Right ventricle myocardium inferior (tissue), 1 donor: ENCODE data around the gene GPX2. TPM values are rescaled to one million over a fixed set of nuclear protein-coding genes. Genes with fewer than 3 reads are reported as not detected.

ENCODE experiments used
- ATAC-seq: fragments of 200-7000 bp; cut with Tn5 transposase; one replicate; pipeline ENCODE4 v1.9.1; 2020; ENCODE audit warnings: mild to moderate bottlenecking, moderate library complexity
- DNase-seq: peaks from one replicate; pipeline ENCODE4 v3.0.0; 2021; ENCODE audit errors: missing footprints
- intact Hi-C: fragments of 100-400 bp; cut with DNase I; formaldehyde crosslinking; loops from one replicate; pipeline ENCODE4 v1.11.0; 2022
- total RNA-seq: library from RNA; stranded (reverse); fragmentation: NEBNext Ultra II Directional; extraction: Animal tissue kit (Norgen Biotek cat#: 25700); gene quantifications from one replicate; pipeline ENCODE4 v1.2.1, GENCODE V29; 2021
- donor health status: DM: no; HTN: yes; CAD: no; lungs with severe emphysema.

GPX2 gene
- total RNA-seq, 1 donor from 2014 or later: not detected

DNA sequence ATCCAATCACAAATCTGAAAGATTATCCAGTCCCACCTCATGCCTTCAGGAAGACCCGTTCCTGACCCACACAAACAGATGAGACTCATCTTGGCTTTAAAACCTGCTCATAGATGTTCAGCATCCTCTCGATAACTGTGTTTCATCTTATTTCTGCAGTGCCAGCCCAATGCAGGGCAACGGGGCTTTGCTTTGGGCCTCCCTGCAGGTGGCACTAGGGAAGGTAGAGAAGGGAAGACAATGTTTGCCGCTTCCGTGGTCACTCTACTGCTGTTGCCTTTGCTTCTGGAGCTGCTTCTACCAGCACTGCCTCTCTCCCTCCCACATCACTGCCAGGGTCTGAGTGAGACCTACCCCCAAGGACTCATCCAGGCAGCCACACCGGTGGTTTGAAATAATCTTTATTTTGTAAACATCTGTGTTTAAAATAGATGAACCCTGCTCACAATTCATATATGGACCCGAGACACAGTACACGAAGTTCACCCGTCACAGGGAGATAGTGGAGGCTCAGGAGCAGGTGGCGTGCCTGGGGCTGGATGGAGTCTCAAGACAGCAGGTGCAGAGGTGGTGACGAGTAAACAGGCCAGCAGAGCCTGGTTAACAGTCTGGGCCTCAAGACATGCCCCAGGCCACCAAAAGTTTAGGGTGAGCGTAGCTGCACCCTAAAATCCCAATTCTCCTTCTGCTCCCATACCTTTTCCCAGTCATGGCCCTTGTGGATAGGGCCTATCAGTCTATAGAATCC, 3.1 kb upstream of the GPX2 start:
- DNase-seq: no peak
- intact Hi-C loops: no loop called here
- no peak for ATAC-seq

DNA sequence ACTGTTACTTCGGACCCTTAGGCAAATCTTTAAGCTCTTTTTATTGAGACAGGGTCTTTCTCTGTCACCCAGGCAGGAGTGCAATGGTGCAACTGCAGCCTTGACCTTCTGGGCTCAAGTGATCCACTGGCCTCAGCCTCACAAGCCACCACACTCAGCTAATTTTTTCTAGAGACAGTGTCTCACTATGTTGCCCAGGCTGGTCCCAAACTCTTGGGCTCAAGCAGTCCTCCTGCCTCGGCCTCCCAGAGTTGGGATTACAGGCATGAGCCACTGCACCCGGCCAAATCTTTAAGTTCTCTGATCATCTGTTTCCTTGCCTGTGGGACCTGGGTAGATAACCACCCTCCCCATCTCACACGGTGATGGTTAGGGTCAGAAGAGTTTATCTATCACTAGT, 2.3 kb upstream of the GPX2 start:
- intact Hi-C loops: no loop called here
- ATAC-seq (no peak), DNase-seq (no peak)

DNA sequence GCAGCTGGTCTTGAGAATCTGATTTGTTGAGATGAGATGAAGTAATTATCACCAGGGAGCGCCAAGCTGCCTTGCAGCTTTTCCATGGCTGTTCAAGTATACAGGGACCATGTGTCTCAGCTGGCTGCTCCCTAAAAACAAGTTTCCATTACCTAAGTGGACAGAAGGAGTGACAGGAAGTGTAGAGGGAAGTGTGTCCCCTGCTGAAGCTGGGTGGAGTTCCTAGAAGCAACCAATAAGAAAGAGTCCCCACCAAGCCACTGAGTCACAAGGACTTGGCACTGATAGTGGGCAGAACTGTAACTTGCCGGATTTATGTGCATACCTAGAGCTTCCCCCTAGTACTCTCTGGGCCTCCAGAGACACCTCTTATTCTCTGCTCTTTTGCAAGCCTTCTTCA, 1.5 kb upstream of the GPX2 start:
- intact Hi-C loops: no loop called here
- ATAC-seq (peak; percentile 17), DNase-seq (no peak)

DNA sequence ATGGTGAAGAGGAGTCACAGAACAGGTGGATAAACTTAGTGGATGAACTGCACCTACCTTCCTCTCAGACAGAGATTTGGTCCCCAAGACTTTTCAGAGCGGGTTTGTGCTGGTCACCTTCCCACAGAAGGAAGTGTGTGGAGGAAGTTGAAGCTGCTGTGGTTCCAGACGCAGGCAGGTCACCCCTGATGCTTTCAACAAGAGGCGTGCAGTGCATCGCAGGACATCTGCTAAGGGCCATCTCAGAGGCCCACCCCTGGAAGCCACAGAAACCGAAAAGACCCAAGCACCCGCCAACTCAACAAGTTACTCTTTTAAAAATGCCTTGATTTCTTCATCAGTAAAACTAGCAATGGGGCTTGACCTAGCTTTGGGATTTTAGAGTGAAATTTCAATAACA, 1.0 kb upstream of the GPX2 start:
- ATAC-seq (no peak), DNase-seq (no peak)
- intact Hi-C loops: no loop called here

DNA sequence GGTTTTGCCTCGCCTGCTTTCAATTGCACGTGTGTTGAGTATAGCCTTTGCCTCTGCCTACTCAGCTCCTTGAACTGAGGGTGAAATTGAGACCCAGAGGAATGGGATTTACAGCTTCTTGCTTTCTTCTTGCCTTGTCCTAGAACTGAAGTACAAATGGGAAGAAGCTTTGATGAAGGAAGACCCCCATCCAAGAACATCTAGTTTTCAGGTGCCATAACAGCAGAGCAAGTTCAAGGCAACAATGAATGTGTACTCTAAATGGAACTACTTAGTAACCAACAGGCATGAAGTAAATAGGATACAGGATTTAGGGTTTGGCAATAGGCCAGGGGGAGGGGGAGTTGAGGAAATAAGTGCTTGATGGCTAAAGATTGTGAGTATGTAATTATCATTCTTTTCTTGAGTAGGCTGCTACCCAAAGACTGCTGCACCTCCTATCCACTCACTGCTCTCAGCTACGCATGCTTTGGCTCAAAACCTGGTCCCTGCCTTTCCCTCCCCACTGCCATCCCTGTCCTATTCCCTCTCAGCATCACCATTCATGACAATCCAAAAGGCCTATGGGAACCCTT, 2.1 kb downstream of the GPX2 start:
- intact Hi-C loops: no loop called here
- ATAC-seq (no peak), DNase-seq (no peak)

DNA sequence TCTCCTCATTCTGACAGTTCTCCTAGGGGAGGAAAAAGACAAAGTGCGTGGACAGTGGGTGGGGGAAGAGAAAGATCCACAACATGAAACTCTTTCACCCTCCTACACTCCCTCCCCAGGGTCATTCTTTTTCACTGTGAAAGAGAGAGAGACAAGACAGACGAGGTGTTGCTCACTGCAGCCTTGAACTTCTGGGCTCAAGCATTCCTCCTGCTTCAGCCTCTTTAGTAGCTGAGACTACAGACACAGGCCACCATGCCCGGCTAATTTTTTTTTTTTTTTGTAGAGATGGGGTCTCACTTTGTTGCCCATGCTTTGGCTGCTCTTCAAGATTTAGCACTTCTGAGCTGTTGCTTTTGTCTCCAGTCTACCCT, 2.7 kb downstream of the GPX2 start:
- intact Hi-C loops: no loop called here
- no peak for DNase-seq
- ATAC-seq: no peak

DNA sequence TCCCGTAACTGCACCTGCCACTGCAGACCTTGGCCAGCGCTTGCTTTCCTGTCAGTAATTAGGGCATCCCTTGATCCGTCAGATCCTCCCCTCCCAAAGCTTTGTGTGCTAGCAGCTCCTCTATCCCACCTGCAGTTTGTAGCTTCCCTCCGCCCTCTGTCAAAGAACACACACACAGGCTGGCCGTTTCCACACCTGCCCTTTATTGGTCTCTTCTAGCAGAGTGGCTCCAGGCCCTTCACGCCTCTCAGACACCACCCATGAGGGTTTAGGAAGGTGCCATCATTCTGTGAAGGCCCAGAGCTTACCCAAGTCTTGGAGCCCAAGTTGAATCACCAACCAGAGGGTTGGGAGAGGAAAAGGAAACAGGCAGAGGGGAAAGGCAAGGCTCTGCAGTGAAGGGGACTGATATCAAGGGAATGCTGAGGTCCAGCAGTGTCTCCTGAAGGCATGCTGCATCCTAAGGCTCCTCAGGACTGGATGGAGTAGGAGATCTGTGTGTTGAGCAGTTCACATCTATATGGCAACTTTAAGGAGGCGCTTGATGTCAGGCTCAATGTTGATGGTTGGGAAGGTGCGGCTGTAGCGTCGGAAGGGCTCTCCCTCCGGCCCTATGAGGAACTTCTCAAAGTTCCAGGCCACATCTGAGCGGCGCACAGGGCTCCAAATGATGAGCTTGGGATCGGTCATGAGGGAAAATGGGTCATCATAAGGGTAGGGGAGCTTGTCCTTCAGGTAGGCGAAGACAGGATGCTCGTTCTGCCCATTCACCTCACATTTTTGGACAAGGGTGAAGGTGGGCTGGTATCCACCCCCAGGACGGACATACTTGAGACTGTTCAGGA, 3.4 kb downstream of the GPX2 start:
- intact Hi-C loops: no loop called here
- no peak for DNase-seq

DNA sequence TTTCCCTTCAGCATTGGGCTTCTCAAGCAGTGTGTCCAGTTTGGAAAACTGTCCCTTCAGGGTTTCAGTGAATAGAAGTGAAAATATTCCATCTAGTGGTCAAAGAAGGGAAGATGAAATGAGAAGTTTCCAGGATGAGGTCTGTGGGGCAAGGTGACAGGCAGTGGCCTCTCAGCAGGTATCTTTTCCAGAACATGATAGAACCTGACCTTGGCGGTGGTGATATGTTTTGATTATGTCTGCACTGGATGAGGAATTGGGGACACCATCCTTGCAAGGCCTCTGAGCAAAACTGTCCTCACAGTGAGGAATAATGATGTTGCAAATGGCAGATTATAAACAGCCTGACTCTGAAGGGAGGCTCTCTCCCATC, 4.7 kb downstream of the GPX2 start:
- DNase-seq (no peak), ATAC-seq (no peak)
- intact Hi-C loops: no loop called here

More for the DNA sequence above, 3.4 kb downstream of the GPX2 start:
- ATAC-seq: no peak

DNA sequence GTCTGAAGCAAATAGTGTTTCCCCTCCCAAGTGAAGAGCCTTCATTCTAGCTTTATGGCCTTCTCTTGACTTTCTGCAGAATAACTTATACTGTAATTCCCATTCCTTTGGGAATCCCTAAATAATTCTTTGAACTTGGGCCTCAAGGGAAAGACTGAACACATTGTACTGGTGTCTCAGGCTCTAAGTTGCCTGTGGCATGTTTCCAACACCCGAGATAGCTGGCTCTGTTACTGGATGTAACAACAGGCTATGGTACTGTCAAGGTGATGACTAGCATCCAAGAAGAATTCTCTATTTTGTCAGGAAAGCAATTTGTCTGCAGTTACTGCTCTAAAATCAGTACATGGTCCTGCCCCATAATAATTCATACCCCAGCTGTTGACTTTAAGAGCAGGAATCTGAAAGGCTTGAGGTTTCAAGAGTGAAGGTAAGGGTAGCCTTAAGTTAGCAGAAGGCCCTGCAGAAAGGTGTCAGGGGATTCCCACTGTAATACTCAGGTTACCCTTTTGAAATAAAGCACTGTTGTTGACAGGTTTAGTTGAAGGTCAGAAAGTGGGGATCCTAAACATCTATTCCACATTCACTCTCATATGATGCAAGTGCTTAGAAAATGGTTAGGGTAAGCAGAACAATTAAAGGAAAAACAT, 5.2 kb downstream of the GPX2 start:
- ATAC-seq (peak; percentile 73), DNase-seq (no peak)
- intact Hi-C loops: no loop called here

DNA sequence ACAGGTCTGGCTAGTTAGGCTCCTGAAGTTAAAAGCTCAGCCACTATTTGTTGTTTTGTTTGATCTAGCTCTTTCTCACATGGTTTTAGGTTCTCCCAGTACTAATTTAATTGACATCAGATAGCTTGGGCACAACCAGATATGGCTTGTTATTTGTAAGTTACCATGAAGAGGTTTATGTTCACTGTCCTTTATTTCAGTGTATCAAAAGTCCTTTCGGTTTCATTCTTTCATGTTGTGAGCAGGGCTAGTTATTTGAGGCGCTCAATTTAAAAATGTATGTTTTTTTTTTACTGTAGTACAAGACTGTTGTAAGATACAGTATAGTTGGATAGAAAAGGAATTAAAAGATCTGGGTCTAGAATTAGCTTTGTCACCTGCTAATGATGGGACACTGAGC, 7.0 kb downstream of the GPX2 start:
- DNase-seq: no peak
- no peak for ATAC-seq
- intact Hi-C loops: no loop called here

DNA sequence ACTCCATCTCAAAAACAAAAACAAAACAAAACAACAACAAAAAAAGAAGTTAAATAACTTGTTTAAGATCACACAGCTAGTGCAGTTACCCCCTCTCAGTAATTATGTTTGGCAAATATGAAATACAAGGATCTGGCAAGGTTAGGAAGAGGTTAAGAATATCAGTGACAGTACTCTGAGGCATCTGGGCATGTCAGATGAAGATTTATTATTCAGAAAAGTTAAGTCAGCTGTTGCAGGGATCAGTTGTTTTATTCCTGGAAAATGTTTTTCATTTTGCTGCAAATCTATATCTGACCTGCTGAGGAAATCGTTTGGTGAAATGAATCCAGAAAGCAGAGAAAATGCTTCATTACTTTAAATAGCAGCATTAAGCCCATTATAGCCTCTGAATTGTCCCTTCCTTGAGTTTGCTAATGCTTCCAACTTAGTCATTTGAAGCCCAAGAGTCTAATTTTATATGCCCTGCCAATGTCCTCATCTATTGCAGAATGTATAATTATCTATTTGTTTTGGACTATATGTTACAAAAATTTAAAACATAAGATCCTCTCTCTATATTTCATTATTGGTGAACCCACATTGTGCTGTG, 8.1 kb downstream of the GPX2 start:
- ATAC-seq (no peak), DNase-seq (no peak)
- intact Hi-C loops: no loop called here

DNA sequence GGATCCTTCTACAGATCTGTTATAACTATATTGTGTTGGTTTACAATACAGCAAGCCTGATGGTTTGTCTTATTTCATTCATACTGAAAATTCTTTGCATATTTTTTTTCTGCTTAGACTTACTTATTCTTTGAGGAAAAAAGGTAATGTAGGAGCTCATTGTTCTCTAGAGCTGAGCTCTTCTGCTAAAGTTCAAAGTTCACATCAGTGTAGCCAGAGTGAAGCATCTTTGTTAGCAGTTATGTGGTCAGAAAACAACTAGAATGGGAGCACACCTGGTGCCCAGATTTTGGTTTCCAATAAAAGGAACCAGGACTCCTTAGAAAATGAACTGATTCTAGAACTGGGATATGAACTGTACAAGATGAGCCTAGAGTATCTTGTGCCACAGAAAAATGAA, 10.3 kb downstream of the GPX2 start:
- intact Hi-C loops: no loop called here
- no peak for DNase-seq
- ATAC-seq: no peak

DNA sequence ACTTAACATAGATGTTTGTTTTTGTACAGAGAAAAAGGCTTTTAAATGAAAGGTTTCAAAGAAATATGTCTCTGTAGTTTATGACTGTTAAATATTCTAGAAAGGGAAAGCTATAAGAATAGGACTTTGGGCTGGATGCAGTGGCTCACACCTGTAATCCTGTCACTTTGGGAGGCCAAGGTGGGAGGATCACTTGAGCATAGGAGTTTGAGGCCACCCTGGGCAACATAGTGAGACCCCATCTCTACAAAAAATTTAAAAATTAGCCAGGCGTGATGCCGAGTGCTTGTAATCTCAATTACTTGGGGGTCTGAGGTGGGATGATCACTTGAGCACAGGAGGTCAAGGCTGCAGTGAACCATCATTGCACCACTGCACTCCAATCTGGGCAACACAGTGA, 11.4 kb downstream of the GPX2 start:
- no peak for ATAC-seq
- no peak for DNase-seq
- intact Hi-C loops: no loop called here

DNA sequence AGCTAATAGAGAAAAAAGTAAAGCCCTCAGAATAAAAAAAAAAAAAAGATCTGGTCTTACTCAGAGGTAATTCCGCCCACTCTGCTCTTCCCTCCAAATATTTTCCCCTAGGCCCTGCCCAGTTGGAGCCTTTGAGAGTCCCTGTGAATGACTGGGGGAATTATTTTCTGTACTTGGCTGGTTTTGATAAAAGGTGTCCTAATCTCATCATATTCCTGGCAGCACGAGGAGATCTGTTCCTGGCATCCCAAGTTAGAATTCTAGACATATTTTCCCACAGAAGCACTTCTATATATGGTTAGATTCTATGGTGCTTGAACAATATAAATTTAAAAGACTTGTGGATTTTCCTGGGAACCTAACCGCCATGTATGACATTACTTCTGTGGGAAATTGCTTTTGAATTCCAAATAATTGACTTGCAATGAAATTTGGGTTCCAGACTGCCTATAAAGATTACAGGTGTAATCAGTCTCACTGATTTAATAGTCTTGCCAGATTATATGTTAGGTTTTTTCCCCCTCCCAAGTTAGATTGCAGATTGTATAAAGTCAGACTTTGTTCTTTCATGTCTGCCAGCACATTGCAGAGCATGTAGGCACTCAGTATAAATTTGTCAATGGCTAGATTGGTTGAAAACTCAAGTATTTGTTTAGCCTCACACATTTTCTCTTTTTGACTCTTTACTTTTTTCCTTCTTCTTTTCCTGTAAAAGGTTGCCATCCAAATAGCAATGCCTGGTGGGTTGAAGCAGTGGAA, 12.3 kb downstream of the GPX2 start:
- intact Hi-C loops: no loop called here
- peak; percentile 67 for ATAC-seq
- no peak for DNase-seq

DNA sequence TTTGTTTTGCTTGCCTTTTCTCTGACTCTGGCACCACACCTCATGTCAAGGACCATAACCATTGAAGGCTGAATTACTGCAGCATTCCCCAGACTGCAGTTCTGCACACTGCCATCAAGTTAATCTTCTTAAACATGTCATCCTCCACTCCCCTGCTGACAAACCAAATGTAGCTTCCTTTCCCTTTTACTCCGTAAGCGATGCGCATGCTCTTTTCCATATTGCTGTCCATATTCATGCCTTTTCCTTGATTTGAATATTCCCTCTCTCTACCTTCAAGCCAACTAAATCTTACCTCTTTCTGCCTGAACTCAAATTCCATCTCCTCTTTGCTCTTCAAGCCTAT, 13.6 kb downstream of the GPX2 start:
- DNase-seq (no peak), ATAC-seq (no peak)
- intact Hi-C loops: no loop called here

DNA sequence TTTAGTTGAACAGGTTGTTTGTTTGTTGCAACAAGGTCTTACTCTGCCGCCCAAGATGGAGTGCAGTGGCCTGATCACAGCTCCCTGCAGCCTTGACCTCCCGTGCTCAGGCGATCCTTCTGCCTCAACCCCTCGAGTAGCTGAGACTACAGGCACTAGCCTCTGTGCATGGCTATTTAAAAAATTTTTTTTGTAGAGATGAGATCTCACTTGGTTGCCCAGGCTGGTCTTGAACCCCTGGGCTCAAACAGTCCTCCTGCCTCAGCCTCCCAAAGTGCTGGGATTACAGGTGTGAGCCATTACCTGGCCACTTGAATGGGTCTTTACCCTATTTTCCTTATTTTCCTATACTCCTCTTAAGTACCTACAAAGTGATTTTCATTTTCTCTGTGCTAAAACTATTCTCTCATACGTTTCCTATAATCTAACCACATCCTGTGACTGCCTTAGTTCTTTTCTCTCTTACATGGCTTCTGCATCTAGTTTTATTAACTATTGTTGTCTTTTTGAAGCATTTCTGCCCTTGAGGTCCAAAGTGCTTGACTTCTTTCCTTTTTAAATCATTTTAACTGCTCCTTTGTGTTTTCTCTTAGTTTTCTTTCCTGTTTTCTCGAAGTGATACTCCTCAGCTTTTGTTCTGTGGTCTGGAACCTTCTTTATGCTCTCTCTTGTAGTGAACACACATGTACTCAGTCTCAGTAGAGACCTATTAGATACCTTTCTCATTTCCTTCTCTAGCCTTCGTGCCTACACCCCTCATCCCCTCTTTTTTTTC, 14.1 kb downstream of the GPX2 start:
- ATAC-seq: no peak
- no peak for DNase-seq
- intact Hi-C loops: no loop called here

DNA sequence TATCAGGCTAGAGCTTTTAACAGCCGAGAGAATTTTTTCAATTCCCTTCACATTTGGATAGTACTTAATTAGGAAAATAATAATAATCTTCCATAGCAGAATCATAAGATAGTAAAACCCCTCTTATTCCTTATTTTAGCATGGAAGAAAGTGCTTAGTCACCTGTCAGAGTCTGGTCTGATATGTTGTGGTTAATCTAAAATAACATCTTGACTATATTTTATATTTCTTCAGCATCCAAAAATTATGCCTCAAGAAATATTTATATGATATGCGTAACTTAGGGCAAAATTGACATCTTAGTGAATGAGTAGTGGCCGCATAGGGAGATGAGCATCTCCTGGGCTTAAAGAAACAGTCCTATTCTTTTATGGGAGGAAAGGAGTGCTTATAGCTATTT, 15.5 kb downstream of the GPX2 start:
- intact Hi-C loops: no loop called here
- DNase-seq (no peak), ATAC-seq (no peak)

DNA sequence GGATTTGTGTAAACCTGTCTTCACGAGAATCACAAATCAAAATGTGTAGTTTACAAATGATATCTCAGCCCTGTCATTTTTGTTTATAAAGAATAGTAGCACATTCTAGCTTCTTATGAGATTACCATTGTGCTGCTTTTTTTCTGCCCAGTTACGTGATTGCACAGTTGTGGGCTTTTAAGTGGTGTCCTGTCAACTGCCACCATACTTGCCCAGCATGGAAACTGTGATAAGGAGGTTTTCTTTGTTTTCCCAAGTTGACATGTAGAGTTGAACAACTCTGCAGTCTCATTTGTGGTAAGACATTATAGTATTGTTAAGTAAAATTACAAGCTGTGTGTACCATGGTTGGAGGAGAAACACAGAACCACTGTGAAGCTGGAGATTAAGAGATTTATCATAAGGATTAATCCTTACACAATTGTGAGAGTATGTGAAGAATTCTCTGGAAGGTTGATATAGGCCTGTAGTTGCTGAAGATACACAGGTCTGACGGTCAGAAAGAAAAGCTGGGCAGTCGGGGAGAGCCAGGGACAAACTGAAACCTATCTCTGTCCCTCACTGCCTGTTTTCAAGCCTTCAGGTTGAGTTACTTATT, 16.0 kb downstream of the GPX2 start:
- intact Hi-C loops: no loop called here
- no peak for DNase-seq
- ATAC-seq: no peak
